ENCODE results near the gene CDH11.

CDH11 gene

DNA sequence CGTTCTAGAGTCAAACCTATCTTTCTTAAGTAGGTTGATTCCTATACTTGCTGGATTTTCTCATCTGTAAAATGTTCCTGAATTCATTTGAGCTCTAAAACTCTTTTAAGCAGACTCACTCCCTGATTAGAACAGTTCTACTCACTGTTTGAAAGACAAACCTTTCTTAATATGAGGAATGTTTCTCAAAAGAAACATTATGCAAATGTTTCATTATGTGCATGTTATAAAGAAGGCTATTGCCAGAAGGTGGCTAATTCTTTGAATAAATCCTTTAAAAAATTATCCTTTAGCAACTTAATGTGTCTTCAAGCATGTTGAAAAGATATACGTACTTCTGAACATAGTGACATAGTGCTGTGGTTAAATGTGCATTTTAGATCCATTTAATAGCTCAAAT, 124.1 kb downstream of the CDH11 start:
- FAIRE-seq (no peak), DNase-seq (ENCODE audit: insufficient read length, low spot score) (no peak)
- TF ChIP-seq PAX5 (IDR thresholded peaks at IDR 0.05; ENCODE audit: insufficient read depth, low read length, severe bottlenecking), result no peak
- TF ChIP-seq POU2F2 (IDR thresholded peaks at IDR 0.05; ENCODE audit: low read depth, low read length), result no peak
- TF ChIP-seq TAF1 (IDR thresholded peaks at IDR 0.05; ENCODE audit: low read depth, low read length), result no peak
- no peak for TF ChIP-seq SPI1 (IDR thresholded peaks at IDR 0.05; ENCODE audit: low read depth, low read length)
- TF ChIP-seq POLR2AphosphoS5 (IDR thresholded peaks at IDR 0.05; ENCODE audit: low read depth, low read length), result no peak
- no peak for TF ChIP-seq POLR2A (IDR thresholded peaks at IDR 0.05; ENCODE audit: low read depth, low read length)

DNA sequence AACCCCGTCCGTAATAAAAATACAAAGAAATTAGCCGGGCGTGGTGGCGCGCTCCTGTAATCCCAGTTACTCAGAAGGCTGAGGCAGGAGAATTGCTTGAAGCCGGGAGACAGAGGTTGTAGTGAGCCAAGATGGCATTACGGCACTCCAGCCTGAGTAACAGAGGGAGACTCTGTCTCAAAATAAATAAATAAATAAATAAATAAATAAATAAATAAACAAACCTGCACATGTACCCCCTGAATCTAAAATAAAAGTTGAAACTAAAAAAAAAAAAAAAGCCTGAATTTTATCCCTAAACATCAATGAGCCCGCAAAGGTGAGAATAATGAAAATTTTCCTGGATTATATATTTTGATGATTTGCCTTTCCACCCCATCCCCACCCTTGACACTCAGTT, 124.7 kb downstream of the CDH11 start:
- no peak for FAIRE-seq
- no peak for DNase-seq (ENCODE audit: insufficient read length, low spot score)
- TF ChIP-seq POLR2AphosphoS5 (IDR thresholded peaks at IDR 0.05; ENCODE audit: low read depth, low read length) (no peak), POLR2A (IDR thresholded peaks at IDR 0.05; ENCODE audit: low read depth, low read length) (no peak), POU2F2 (IDR thresholded peaks at IDR 0.05; ENCODE audit: low read depth, low read length) (no peak), SPI1 (IDR thresholded peaks at IDR 0.05; ENCODE audit: low read depth, low read length) (no peak), TAF1 (IDR thresholded peaks at IDR 0.05; ENCODE audit: low read depth, low read length) (no peak), PAX5 (IDR thresholded peaks at IDR 0.05; ENCODE audit: insufficient read depth, low read length, severe bottlenecking) (no peak)

DNA sequence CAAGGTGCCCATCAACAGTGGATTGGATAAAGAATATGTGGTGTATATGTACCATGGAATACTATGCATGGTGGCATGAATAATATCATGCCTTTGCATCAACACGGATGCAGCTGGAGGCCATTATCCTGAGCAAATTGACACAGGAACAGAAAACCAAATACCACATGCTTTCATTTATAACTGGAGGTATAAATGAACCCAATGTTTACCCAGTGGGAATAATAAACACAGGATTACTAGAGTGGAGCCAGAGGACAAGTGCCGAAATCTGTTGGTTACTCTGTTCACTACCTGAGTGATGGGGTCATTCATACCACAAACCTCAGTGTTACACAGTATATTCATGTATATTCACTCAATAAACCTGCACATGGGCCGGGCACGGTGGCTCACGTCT, 125.2 kb downstream of the CDH11 start:
- FAIRE-seq, result no peak
- no peak for TF ChIP-seq TAF1 (IDR thresholded peaks at IDR 0.05; ENCODE audit: low read depth, low read length)
- no peak for TF ChIP-seq POLR2A (IDR thresholded peaks at IDR 0.05; ENCODE audit: low read depth, low read length)
- no peak for DNase-seq (ENCODE audit: insufficient read length, low spot score)

DNA sequence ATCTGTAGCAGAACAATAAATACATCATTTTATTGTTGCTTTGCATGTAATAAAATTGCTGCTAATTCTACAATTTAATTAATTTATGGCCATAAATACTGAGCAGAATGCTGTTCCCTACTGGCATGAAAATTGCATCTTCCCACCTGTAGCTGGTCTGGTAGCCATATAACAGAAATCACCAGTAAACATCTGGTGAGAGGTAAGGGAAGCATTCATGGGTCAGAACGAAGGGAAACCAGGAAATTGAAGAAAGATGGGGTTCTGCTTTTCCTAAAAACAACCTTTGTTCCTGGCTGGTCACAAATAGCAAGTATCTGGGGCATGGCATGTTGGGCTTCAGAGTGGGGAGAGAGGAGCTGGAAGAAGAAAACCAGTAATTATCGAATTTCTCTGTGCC, 128.4 kb downstream of the CDH11 start:
- FAIRE-seq, result no peak
- no peak for DNase-seq (ENCODE audit: insufficient read length, low spot score)
- TF ChIP-seq PAX5 (IDR thresholded peaks at IDR 0.05; ENCODE audit: insufficient read depth, low read length, severe bottlenecking) (no peak), TAF1 (IDR thresholded peaks at IDR 0.05; ENCODE audit: low read depth, low read length) (no peak), SPI1 (IDR thresholded peaks at IDR 0.05; ENCODE audit: low read depth, low read length) (no peak), POU2F2 (IDR thresholded peaks at IDR 0.05; ENCODE audit: low read depth, low read length) (no peak), POLR2A (IDR thresholded peaks at IDR 0.05; ENCODE audit: low read depth, low read length) (no peak), POLR2AphosphoS5 (IDR thresholded peaks at IDR 0.05; ENCODE audit: low read depth, low read length) (no peak)

DNA sequence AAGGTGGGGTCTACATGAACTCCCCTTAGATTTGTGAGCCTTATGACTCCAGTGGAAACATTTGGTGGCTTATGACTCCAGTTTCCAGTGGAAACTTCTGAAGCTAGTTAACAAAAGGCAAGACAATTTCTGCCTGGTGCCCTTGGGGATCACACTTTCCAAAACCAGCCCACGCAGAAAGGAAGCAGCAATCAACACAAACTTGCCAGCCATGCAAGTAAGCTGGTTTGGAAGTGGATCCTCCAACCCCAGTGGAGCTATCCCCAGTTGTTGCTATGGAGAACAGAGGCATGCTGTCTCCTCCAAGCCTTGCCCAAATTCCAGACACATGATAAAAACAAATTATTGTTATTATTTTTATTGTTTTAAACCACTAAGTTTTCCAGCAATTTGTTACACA, 130.9 kb downstream of the CDH11 start:
- no peak for TF ChIP-seq TAF1 (IDR thresholded peaks at IDR 0.05; ENCODE audit: low read depth, low read length)
- TF ChIP-seq POLR2A (IDR thresholded peaks at IDR 0.05; ENCODE audit: low read depth, low read length), result no peak
- TF ChIP-seq SPI1 (IDR thresholded peaks at IDR 0.05; ENCODE audit: low read depth, low read length), result no peak
- TF ChIP-seq POLR2AphosphoS5 (IDR thresholded peaks at IDR 0.05; ENCODE audit: low read depth, low read length), result no peak
- no peak for TF ChIP-seq POU2F2 (IDR thresholded peaks at IDR 0.05; ENCODE audit: low read depth, low read length)
- TF ChIP-seq PAX5 (IDR thresholded peaks at IDR 0.05; ENCODE audit: insufficient read depth, low read length, severe bottlenecking), result no peak
- FAIRE-seq (no peak), DNase-seq (ENCODE audit: insufficient read length, low spot score) (no peak)

DNA sequence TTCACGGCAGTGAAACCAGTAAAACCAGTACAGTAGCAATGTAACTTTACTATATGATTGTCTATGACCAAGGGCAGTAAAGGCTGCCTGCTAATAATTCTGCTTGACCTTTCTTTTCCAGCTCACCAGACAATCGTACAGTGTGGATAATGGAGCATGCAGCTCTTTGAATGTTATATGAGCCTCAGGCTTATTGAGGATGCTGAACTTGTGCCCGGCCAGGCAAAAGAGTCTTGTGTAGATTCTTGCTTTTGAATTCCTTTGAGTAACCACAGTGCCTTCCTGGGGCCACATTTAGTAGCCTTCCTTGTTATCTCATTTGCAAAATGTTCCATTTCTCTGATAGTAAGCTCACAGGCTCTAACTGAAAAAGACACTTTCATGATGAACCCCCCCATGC, 131.8 kb downstream of the CDH11 start:
- FAIRE-seq, result no peak
- DNase-seq (ENCODE audit: insufficient read length, low spot score), result no peak
- TF ChIP-seq SPI1 (IDR thresholded peaks at IDR 0.05; ENCODE audit: low read depth, low read length), result no peak
- TF ChIP-seq POU2F2 (IDR thresholded peaks at IDR 0.05; ENCODE audit: low read depth, low read length), result no peak
- no peak for TF ChIP-seq TAF1 (IDR thresholded peaks at IDR 0.05; ENCODE audit: low read depth, low read length)
- no peak for TF ChIP-seq PAX5 (IDR thresholded peaks at IDR 0.05; ENCODE audit: insufficient read depth, low read length, severe bottlenecking)
- no peak for TF ChIP-seq POLR2AphosphoS5 (IDR thresholded peaks at IDR 0.05; ENCODE audit: low read depth, low read length)
- no peak for TF ChIP-seq POLR2A (IDR thresholded peaks at IDR 0.05; ENCODE audit: low read depth, low read length)

DNA sequence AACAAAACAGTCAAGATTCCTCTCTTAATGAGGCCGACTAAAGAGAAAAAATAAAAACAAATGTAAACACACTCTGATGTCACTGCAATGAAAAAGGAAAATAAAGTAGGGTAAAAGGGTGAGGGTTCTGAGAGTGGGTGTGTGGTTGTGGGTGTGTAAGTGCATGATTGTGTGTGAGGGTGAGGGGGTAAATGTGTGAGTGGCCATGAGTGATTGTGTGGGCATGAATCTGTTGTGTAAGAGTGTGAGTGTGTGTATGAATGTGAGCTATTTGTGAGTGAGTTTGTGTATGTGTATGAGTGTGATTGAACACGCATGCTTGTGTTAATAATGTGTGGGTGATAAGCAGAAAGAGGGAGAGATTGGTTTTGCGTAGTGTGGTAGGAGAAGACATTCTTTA, 132.8 kb downstream of the CDH11 start:
- FAIRE-seq (no peak), DNase-seq (ENCODE audit: insufficient read length, low spot score) (no peak)
- TF ChIP-seq POLR2AphosphoS5 (IDR thresholded peaks at IDR 0.05; ENCODE audit: low read depth, low read length) (no peak), POU2F2 (IDR thresholded peaks at IDR 0.05; ENCODE audit: low read depth, low read length) (no peak)

DNA sequence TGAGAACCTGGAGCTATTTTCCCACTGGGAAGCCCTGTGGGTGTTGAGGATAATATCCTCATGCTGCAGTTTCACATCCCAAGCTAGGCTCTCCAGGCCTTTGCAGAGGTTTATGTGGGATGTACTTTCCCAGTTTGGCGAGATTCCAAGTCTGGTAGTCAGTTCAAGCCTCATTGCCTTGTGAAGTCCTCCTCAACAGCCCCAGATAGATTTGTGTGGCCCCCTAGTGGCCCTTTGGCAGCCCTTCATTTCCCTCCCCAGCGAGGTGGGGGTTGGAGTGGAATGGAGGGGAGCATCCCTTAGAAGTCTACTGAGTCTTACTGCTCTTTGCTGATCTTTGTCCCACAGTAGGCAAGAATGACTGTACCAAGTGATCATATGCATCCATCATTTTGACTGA, 137.9 kb downstream of the CDH11 start:
- DNase-seq (ENCODE audit: insufficient read length, low spot score) (peak; percentile 2), FAIRE-seq (no peak)
- TF ChIP-seq PAX5 (IDR thresholded peaks at IDR 0.05; ENCODE audit: insufficient read depth, low read length, severe bottlenecking) (no peak), SPI1 (IDR thresholded peaks at IDR 0.05; ENCODE audit: low read depth, low read length) (no peak), POLR2AphosphoS5 (IDR thresholded peaks at IDR 0.05; ENCODE audit: low read depth, low read length) (no peak), POU2F2 (IDR thresholded peaks at IDR 0.05; ENCODE audit: low read depth, low read length) (no peak), TAF1 (IDR thresholded peaks at IDR 0.05; ENCODE audit: low read depth, low read length) (no peak), POLR2A (IDR thresholded peaks at IDR 0.05; ENCODE audit: low read depth, low read length) (no peak)

DNA sequence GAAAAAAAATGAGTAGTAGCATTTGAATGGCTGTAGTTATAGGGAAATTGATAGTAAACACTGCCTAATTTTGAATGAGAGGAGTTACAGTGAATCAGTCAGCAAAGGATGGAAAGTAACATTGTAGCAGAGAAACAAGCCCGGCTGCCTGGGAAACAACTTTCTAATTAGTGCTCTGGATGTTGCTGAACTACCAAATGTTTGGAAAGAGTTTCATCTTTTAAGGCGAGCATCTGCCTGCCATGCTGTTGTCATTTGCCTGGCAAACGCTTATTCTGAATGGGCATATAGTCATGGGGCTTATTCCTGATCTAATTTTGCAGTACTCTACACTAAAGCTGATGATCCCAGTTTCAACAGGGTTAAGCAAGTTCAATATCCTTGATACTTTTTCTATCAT, 138.6 kb downstream of the CDH11 start:
- DNase-seq (ENCODE audit: insufficient read length, low spot score) (no peak), FAIRE-seq (no peak)
- TF ChIP-seq POLR2AphosphoS5 (IDR thresholded peaks at IDR 0.05; ENCODE audit: low read depth, low read length) (no peak), TAF1 (IDR thresholded peaks at IDR 0.05; ENCODE audit: low read depth, low read length) (no peak), POLR2A (IDR thresholded peaks at IDR 0.05; ENCODE audit: low read depth, low read length) (no peak), SPI1 (IDR thresholded peaks at IDR 0.05; ENCODE audit: low read depth, low read length) (no peak), PAX5 (IDR thresholded peaks at IDR 0.05; ENCODE audit: insufficient read depth, low read length, severe bottlenecking) (no peak), POU2F2 (IDR thresholded peaks at IDR 0.05; ENCODE audit: low read depth, low read length) (no peak)

DNA sequence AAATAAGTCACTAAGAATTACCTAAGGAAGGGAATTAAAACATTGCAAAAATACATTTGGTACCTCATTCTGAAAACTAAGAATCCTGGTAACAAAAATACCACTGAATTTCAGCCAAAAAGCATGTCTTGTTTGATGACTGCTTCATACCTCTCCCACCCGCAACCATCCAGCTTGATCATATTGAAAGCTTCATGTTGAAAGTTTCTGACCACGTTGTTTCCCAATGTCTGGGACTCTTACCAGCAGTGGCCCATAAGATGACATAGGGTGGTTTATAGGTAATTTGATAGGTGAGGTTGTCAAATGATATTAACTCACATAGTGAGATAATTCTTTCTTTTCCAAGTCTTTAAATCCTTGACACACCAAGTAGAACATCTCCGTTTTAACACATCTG, 139.3 kb downstream of the CDH11 start:
- DNase-seq (ENCODE audit: insufficient read length, low spot score), result no peak
- no peak for FAIRE-seq
- TF ChIP-seq SPI1 (IDR thresholded peaks at IDR 0.05; ENCODE audit: low read depth, low read length) (no peak), POU2F2 (IDR thresholded peaks at IDR 0.05; ENCODE audit: low read depth, low read length) (no peak), POLR2A (IDR thresholded peaks at IDR 0.05; ENCODE audit: low read depth, low read length) (no peak), POLR2AphosphoS5 (IDR thresholded peaks at IDR 0.05; ENCODE audit: low read depth, low read length) (no peak)
